Esophagus muscularis mucosa (tissue), 3 donors: Measurements from ENCODE around the gene NR2C2AP.

Experiments
- CTCF ChIP-seq, 3 experiments: fragments of 200-600 bp in 2 of 3; fragments of 450-650 bp in 1 of 3; sonication (generic) in 2 of 3; IDR thresholded peaks; one replicate each; pipeline ENCODE4 v1.5.1; 2017 to 2019; ENCODE audit warnings: antibody characterized with exemption in 3 of 3, mild to moderate bottlenecking in 2 of 3, moderate library complexity in 1 of 3
- POLR2AphosphoS5 ChIP-seq, 2 donors: sonication (generic); formaldehyde crosslinking; IDR thresholded peaks; one replicate each; pipeline ENCODE4 v1.6.1; 2017; ENCODE audit warnings: antibody characterized with exemption in 2 of 2

DNA sequence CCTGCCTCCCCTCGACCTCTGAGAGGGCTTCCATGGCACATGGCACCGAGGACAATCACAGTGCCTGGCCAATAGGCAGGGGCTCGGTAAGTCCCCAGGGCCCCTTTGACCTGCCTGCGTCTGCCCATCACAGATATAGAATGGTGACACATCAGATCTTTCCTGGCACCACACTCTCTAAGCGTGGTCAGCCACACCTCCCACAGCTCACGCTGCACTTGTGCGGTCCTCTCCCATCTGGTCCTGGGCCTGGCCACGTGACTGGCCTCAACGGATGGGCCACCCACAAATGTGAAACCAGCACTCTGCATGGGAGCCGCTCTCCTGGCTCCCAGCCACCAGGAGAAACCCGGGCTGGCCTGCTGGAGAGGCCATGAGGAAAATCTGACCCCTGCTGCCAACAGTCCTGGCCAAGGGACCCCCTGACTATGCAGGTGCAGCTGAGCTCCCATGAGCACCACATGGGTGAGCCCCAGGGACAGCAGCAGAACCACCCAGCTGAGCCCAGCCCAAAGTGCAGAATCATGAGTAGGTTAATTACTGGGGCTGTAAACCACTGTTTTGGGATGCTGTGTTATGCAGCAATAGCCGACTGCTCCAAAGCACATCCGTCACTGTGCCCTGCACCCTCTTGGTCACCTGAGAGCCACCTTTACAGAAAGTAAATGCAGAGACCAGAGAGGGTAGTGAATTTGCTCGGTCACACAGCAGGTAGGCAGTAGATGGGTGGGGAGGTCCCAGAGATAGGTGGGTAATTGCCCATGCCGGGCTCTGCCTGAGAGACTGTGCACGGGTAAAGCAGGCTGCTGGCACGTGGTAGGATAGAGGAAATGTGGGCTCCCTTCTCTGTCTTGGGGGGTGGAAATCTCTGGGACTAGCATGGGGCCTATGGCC lies 23.4 kb downstream of the NR2C2AP start:
- no peak for TF ChIP-seq CTCF (IDR thresholded peaks at IDR 0.05)
- TF ChIP-seq POLR2AphosphoS5 (IDR thresholded peaks at IDR 0.05), result no peak
